Kidney tubule cell (primary cell): Measurements from ENCODE around the gene INO80B.
"Not testable (repeated sequence)": the region's sequence is repeated elsewhere in the genome, so short reads cannot be mapped to it uniquely, and the experiment has no call there.

Experiments used
- DNase-seq: peaks from one replicate; pipeline ENCODE4 v3.0.0-alpha.2; 2018; ENCODE audit warnings: low spot score

Gene INO80B

GRCh38 chr2:74482801-74483674 is 28.2 kb downstream of the INO80B start, which contains the start of the genes CCDC142 and TTC31:
TSS of gene CCDC142 (minus strand) at chr2:74482998. CDS start at chr2:74482837, 161 bp downstream.
TSS of gene TTC31 (plus strand) at chr2:74483081. CDS start at chr2:74483096, 15 bp downstream.
- DNase-seq, result peak; percentile 95

- not testable (repeated sequence) for DNase-seq
Measured at GRCh38 chr2:74483675-74484164, 28.8 kb downstream of the INO80B start.

GRCh38 chr2:74486141-74486540 is 31.3 kb downstream of the INO80B start:
- DNase-seq, result no peak

GRCh38 chr2:74488643-74489481 is 34.0 kb downstream of the INO80B start:
- DNase-seq, result no peak

GRCh38 chr2:74489906-74490305 is 35.0 kb downstream of the INO80B start:
- no peak for DNase-seq

- no peak for DNase-seq
Measured at GRCh38 chr2:74491648-74492544, 37.0 kb downstream of the INO80B start.

- DNase-seq, result peak; percentile 31
Measured at GRCh38 chr2:74493546-74493945, 38.7 kb downstream of the INO80B start.

- no peak for DNase-seq
Measured at GRCh38 chr2:74495440-74495839, 40.6 kb downstream of the INO80B start.

GRCh38 chr2:74496997-74497776 is 42.3 kb downstream of the INO80B start:
- DNase-seq, result no peak

GRCh38 chr2:74497777-74498499 is 43.1 kb downstream of the INO80B start:
- DNase-seq, result no peak

- DNase-seq, result peak; percentile 57
Measured at GRCh38 chr2:74498500-74499266, 43.8 kb downstream of the INO80B start.

- DNase-seq, result no peak
Measured at GRCh38 chr2:74499267-74499939, 44.5 kb downstream of the INO80B start, which contains the start of gene LBX2. TSS of gene LBX2 (minus strand) at chr2:74499603. CDS start at chr2:74499537, 66 bp downstream.

GRCh38 chr2:74499940-74500577 is 45.2 kb downstream of the INO80B start:
- DNase-seq, result no peak

- no peak for DNase-seq
Measured at GRCh38 chr2:74500578-74500946, 45.7 kb downstream of the INO80B start.

- no peak for DNase-seq
Measured at GRCh38 chr2:74501335-74502071, 46.6 kb downstream of the INO80B start.

GRCh38 chr2:74502147-74502719 is 47.3 kb downstream of the INO80B start:
- DNase-seq, result no peak
